HUES64 (cell line): ENCODE results near the gene RAB11FIP4.

Source experiments
- H3K27ac ChIP-seq: 2 replicates; pipeline ENCODE4 v1.7.0; 2013; ENCODE audit warnings: low read depth, low read length, inconsistent platforms
- H3K27me3 ChIP-seq: 2 replicates; pipeline ENCODE4 v1.6.1; 2013; ENCODE audit warnings: mild to moderate bottlenecking, low read length; ENCODE audit not compliant: insufficient read depth
- H3K36me3 ChIP-seq: 2 replicates; pipeline ENCODE4 v1.6.1; 2013; ENCODE audit warnings: mild to moderate bottlenecking, low read length; ENCODE audit not compliant: insufficient read depth
- H3K4me1 ChIP-seq: 2 replicates; pipeline ENCODE4 v1.6.1; 2013; ENCODE audit warnings: mild to moderate bottlenecking, low read length, moderate library complexity; ENCODE audit not compliant: insufficient read depth
- H3K4me3 ChIP-seq: 2 replicates; pipeline ENCODE4 v1.5.1; 2013; ENCODE audit warnings: mild to moderate bottlenecking, low read length, moderate library complexity
- H3K9ac ChIP-seq: 2 replicates; pipeline ENCODE4 v1.6.1; 2013; ENCODE audit warnings: mild to moderate bottlenecking, low read depth, low read length
- H3K9me3 ChIP-seq: 2 replicates; pipeline ENCODE4 v1.6.1; 2013; ENCODE audit warnings: low read depth, low read length; ENCODE audit not compliant: insufficient read depth
- WGBS: fragments of 150-250, 120-280 bp; methylation state at CpG from one replicate; pipeline ENCODE4 v1.1.7; 2013; ENCODE audit warnings: missing lambda C conversion rate; 5-methylcytosine and 5-hydroxymethylcytosine counted together

RAB11FIP4 gene

GRCh38 chr17:31535581-31535981 is 144.1 kb downstream of the RAB11FIP4 start:
- no peaks in the 10 kb centered on the region for H3K27me3 ChIP-seq
- no peaks in the 10 kb centered on the region for H3K4me1 ChIP-seq
- H3K9me3 ChIP-seq, result no peaks in the 10 kb centered on the region
- H3K27ac ChIP-seq, result no peak overlapping the region
- H3K4me3 ChIP-seq, result no peak overlapping the region
- no peak overlapping the region for H3K9ac ChIP-seq
- peaks cover 20% of the 10 kb centered on the region for H3K36me3 ChIP-seq
- WGBS, result 67% methylated on average over 2 of the region's 2 CpGs

GRCh38 chr17:31536451-31536850 is 145.0 kb downstream of the RAB11FIP4 start:
- Histone ChIP-seq H3K27ac (no peak overlapping the region), H3K9me3 (no peaks in the 10 kb centered on the region), H3K9ac (no peak overlapping the region), H3K27me3 (no peaks in the 10 kb centered on the region), H3K4me1 (no peaks in the 10 kb centered on the region), H3K4me3 (no peak overlapping the region), H3K36me3 (peaks cover 11% of the 10 kb centered on the region)
- WGBS, result 91% methylated on average over 5 of the region's 5 CpGs

DNA sequence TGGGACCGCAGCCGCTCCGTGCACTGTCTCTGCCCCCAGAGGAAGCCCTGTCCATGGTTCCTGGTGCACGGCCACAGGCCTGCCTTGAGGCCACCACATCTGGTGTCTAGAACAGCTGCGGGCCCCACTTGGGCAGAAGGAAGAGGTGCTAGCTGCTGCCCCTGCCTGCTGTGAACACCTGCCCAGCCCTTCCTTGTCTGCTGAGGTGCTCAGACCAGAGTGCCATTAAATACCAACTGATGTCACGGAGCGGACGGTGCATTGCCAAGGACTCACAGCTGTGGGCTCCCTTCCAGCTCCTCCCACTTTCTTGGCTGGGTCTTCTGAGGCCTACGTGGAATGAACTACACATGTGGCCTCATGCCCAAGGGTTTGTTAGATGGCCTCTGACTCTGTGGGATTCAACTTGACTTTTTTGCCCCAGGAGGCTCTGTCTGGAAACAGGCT is 146.1 kb downstream of the RAB11FIP4 start:
- H3K36me3 ChIP-seq, result peaks cover 3% of the 10 kb centered on the region; the same call in 1 of the 2 replicates
- H3K4me3 ChIP-seq, result no peak overlapping the region
- H3K9ac ChIP-seq, result no peak overlapping the region
- WGBS, result 87% methylated on average over 9 of the region's 9 CpGs
- H3K4me1 ChIP-seq, result no peaks in the 10 kb centered on the region
- H3K9me3 ChIP-seq, result no peaks in the 10 kb centered on the region
- no peaks in the 10 kb centered on the region for H3K27me3 ChIP-seq
- H3K27ac ChIP-seq, result no peak overlapping the region

DNA sequence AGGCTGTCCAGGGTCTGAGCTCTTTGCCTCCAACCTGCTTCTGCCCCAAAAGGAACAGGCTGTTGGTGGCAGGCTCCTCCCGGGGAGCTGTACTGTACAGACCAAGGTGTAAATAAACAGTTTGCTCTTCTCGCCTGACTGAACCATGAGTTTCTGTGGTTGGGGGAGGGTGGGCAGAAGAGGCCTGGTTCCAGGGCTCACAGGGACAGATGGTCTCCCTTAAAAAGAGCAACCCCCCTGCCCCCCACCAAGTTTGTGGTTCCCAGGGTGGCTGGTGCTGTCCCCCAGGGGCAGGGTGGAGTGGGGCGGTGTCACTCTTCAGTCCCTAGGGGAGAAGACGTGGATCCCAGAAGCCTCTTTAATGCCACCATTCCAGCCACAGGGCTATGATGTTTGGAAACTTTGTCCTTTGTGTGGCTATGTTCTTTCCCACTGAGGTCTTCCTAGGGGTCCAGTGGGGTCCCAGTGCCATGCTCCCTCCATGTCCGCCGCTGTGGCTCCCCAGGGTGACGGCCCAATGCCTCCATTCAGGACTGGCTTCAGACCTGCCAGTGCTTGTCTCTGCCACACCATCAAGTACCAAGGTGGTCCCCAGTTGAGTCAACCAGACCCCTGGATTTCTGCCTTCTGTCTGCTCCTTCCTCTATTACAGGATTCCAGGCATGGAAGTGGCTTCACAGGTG is 146.7 kb downstream of the RAB11FIP4 start:
- H3K27me3 ChIP-seq, result no peaks in the 10 kb centered on the region
- no peaks in the 10 kb centered on the region for H3K4me1 ChIP-seq
- H3K4me3 ChIP-seq, result no peak overlapping the region
- no peaks in the 10 kb centered on the region for H3K9me3 ChIP-seq
- H3K27ac ChIP-seq, result no peak overlapping the region
- WGBS, result 88% methylated on average over 7 of the region's 7 CpGs
- H3K36me3 ChIP-seq, result no peaks in the 10 kb centered on the region
- H3K9ac ChIP-seq, result no peak overlapping the region

DNA sequence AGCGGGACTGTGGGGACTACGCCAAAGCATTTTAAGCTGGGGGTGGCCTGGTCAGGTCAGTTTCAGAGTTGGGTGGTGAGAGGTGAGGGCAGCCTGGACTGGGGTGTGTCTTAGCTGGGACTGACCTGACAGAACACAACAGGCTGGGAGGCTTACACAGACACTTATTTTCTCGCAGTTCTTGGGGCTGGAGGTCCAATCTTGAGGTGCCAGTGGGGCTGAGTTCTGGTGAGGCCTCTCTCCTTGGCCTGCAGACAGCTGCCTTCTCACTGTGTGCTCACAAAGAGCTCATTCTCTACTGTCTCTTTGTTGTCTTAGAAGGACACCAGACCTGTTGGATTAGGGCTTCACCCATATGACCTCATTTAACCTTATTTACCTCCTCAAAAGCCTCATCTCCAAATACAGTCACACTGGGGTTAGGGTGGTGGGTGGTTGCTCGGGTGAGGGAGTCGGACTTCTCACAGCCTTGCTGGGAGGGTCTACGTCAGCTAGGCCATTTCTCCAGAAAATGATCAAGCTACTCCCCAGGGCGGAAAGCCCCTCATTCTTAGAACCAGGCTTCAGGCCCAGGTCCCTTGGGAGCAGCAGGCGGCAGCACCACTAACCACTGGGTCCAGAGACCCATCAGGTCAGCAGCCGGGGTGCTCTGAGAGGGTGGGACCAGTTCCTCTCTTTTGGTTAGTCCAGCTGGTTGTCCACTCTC is 149.3 kb downstream of the RAB11FIP4 start:
- Histone ChIP-seq H3K27me3 (no peaks in the 10 kb centered on the region), H3K4me3 (no peak overlapping the region), H3K27ac (no peak overlapping the region), H3K36me3 (no peaks in the 10 kb centered on the region), H3K9ac (no peak overlapping the region), H3K9me3 (no peaks in the 10 kb centered on the region), H3K4me1 (no peaks in the 10 kb centered on the region)
- WGBS, result 94% methylated on average over 7 of the region's 9 CpGs

- H3K9ac ChIP-seq, result no peak overlapping the region
- H3K36me3 ChIP-seq, result no peaks in the 10 kb centered on the region
- H3K9me3 ChIP-seq, result no peaks in the 10 kb centered on the region
- H3K4me1 ChIP-seq, result no peaks in the 10 kb centered on the region
- no peaks in the 10 kb centered on the region for H3K27me3 ChIP-seq
- H3K4me3 ChIP-seq, result no peak overlapping the region
- 87% methylated on average over 5 of the region's 5 CpGs for WGBS
- H3K27ac ChIP-seq, result no peak overlapping the region
Observed at GRCh38 chr17:31541559-31541958, 150.1 kb downstream of the RAB11FIP4 start.

DNA sequence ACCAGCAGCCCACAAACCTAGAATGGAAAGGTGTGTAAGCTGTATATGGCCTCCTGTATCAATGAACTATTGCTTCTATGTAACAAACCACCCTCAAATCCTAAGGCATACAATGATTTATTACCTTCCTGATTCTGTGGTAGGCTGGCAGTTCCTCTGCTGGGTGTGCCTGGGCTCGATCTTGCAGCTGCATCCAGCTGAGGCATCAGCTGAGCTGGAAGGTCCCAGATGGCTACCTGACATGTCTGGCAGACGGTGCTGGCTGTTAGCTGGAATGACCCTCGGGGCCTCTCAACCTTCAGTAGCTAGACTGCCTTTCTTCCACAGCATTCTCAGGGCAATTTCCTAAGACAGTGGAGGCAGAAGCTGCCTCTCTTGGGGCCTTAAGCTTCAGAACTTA is 152.7 kb downstream of the RAB11FIP4 start:
- H3K27ac ChIP-seq, result no peak overlapping the region
- no peaks in the 10 kb centered on the region for H3K9me3 ChIP-seq
- WGBS, result 83% methylated on average over 3 of the region's 3 CpGs
- no peak overlapping the region for H3K9ac ChIP-seq
- H3K27me3 ChIP-seq, result no peaks in the 10 kb centered on the region
- no peaks in the 10 kb centered on the region for H3K36me3 ChIP-seq
- no peak overlapping the region for H3K4me3 ChIP-seq
- no peaks in the 10 kb centered on the region for H3K4me1 ChIP-seq

GRCh38 chr17:31546650-31547049 is 155.2 kb downstream of the RAB11FIP4 start:
- no peak overlapping the region for H3K27ac ChIP-seq
- no peaks in the 10 kb centered on the region for H3K36me3 ChIP-seq
- WGBS, result 94% methylated on average over 3 of the region's 4 CpGs
- H3K4me3 ChIP-seq, result no peak overlapping the region
- no peaks in the 10 kb centered on the region for H3K4me1 ChIP-seq
- no peaks in the 10 kb centered on the region for H3K9me3 ChIP-seq
- peaks cover 10% of the 10 kb centered on the region for H3K27me3 ChIP-seq
- no peak overlapping the region for H3K9ac ChIP-seq

DNA sequence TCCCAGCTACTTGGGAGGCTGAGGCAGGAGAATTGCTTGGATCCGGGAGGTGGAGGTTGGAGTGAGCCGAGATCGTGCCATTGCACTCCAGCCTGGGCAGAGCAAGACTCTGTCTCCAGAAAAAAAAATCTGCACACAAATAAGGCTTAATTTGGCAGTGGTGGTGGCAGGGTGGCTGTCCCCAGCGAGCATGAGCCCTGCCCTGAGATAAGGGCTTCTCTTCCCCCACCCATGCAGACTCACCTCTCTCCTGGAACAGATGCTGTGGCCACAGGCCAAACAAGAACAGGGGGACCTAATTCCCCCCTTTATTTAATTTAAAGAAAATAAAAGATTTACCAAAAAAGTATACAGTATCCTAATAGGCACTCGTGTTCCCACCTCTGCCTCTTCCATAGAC is 157.2 kb downstream of the RAB11FIP4 start:
- Histone ChIP-seq H3K9me3 (no peaks in the 10 kb centered on the region), H3K9ac (peak overlapping the region; percentile 77; the same call in 1 of the 2 replicates), H3K4me3 (peak overlapping the region; percentile 91), H3K27me3 (peaks cover 25% of the 10 kb centered on the region), H3K27ac (no peak overlapping the region), H3K4me1 (no peaks in the 10 kb centered on the region), H3K36me3 (no peaks in the 10 kb centered on the region)
- 68% methylated on average over 5 of the region's 5 CpGs for WGBS

DNA sequence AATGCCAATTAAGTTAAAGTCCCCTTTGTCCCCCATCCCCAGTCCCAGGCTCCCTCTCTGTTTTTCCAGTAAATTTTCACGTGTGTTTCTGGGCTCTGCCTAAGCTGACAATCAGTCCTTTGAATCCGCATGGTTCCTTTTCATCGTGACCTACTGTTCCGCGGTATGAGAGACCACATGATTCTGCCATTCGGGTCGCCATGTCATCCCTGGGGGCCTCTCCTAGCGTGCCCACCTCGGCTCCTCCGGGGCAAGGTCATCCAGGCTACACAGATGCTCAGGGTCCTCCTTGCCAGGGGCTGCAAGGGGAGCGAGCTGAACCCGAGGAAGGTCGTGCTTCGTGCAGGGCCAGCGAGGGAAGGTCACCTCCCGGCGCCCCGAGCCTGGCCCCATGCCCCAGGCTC is 157.6 kb downstream of the RAB11FIP4 start:
- H3K9me3 ChIP-seq, result no peaks in the 10 kb centered on the region
- 1% methylated on average over 18 of the region's 18 CpGs for WGBS
- peak overlapping the region; percentile 73; the same call in 1 of the 2 replicates for H3K27ac ChIP-seq
- no peaks in the 10 kb centered on the region for H3K4me1 ChIP-seq
- H3K9ac ChIP-seq, result peak overlapping the region; percentile 77
- peaks cover 29% of the 10 kb centered on the region for H3K27me3 ChIP-seq
- peak overlapping the region; percentile 91 for H3K4me3 ChIP-seq
- H3K36me3 ChIP-seq, result no peaks in the 10 kb centered on the region

GRCh38 chr17:31549525-31550388 is 158.3 kb downstream of the RAB11FIP4 start:
- under 1% methylated on average over 105 of the region's 105 CpGs for WGBS

More at GRCh38 chr17:31549525-31550388, 158.3 kb downstream of the RAB11FIP4 start:
- H3K4me3 ChIP-seq, result peak overlapping the region; percentile 91
- H3K4me1 ChIP-seq, result no peaks in the 10 kb centered on the region
- peak overlapping the region; percentile 73 for H3K27ac ChIP-seq
- H3K9me3 ChIP-seq, result no peaks in the 10 kb centered on the region
- H3K27me3 ChIP-seq, result peaks cover 36% of the 10 kb centered on the region
- H3K36me3 ChIP-seq, result no peaks in the 10 kb centered on the region
- H3K9ac ChIP-seq, result peak overlapping the region; percentile 86
